ENCODE results near the gene PIEZO2.

PIEZO2 gene

GRCh38 chr18:11064727-11065460 lies 84.5 kb downstream of the PIEZO2 start:
- DNase-seq (ENCODE audit: low spot score) = no peak

GRCh38 chr18:11064106-11064505 lies 85.3 kb downstream of the PIEZO2 start:
- no peak for DNase-seq (ENCODE audit: low spot score)

GRCh38 chr18:11055721-11056120 lies 93.6 kb downstream of the PIEZO2 start:
- no peak for DNase-seq (ENCODE audit: low spot score)

GRCh38 chr18:11054497-11054896 lies 94.9 kb downstream of the PIEZO2 start:
- DNase-seq (ENCODE audit: low spot score) = no peak

GRCh38 chr18:11053293-11053692 lies 96.1 kb downstream of the PIEZO2 start:
- no peak for DNase-seq (ENCODE audit: low spot score)

- DNase-seq (ENCODE audit: low spot score) = no peak
Measured at GRCh38 chr18:11052800-11053199, 96.6 kb downstream of the PIEZO2 start.

GRCh38 chr18:11051462-11051861 lies 97.9 kb downstream of the PIEZO2 start:
- DNase-seq (ENCODE audit: low spot score) = no peak

- DNase-seq (ENCODE audit: low spot score) = no peak
Measured at GRCh38 chr18:11050966-11051365, 98.4 kb downstream of the PIEZO2 start.

GRCh38 chr18:11047817-11048216 lies 101.6 kb downstream of the PIEZO2 start:
- no peak for DNase-seq (ENCODE audit: low spot score)

GRCh38 chr18:11047156-11047555 lies 102.2 kb downstream of the PIEZO2 start:
- no peak for DNase-seq (ENCODE audit: low spot score)

GRCh38 chr18:11046140-11046539 lies 103.2 kb downstream of the PIEZO2 start:
- DNase-seq (ENCODE audit: low spot score) = no peak

- DNase-seq (ENCODE audit: low spot score) = no peak
Measured at GRCh38 chr18:11043694-11044093, 105.7 kb downstream of the PIEZO2 start.

- DNase-seq (ENCODE audit: low spot score) = no peak
Measured at GRCh38 chr18:11042247-11042646, 107.1 kb downstream of the PIEZO2 start.

GRCh38 chr18:11040823-11041656 lies 108.3 kb downstream of the PIEZO2 start:
- DNase-seq (ENCODE audit: low spot score) = peak; percentile 47

GRCh38 chr18:11040359-11040758 lies 109.0 kb downstream of the PIEZO2 start:
- no peak for DNase-seq (ENCODE audit: low spot score)

- peak; percentile 5 for DNase-seq (ENCODE audit: low spot score)
Measured at GRCh38 chr18:11037533-11038240, 111.7 kb downstream of the PIEZO2 start.

- no peak for DNase-seq (ENCODE audit: low spot score)
Measured at GRCh38 chr18:11035814-11036495, 113.4 kb downstream of the PIEZO2 start.

- no peak for DNase-seq (ENCODE audit: low spot score)
Measured at GRCh38 chr18:11035376-11035775, 114.0 kb downstream of the PIEZO2 start.

- DNase-seq (ENCODE audit: low spot score) = no peak
Measured at GRCh38 chr18:11034884-11035283, 114.5 kb downstream of the PIEZO2 start.

GRCh38 chr18:11033503-11033902 lies 115.9 kb downstream of the PIEZO2 start:
- DNase-seq (ENCODE audit: low spot score) = no peak

GRCh38 chr18:11031966-11032365 lies 117.4 kb downstream of the PIEZO2 start:
- no peak for DNase-seq (ENCODE audit: low spot score)

GRCh38 chr18:11029021-11029420 lies 120.3 kb downstream of the PIEZO2 start:
- no peak for DNase-seq (ENCODE audit: low spot score)

All from LoVo (cell line).